PC-9 (cell line): Measurements from ENCODE around the gene MCCD1. TPM values are rescaled to one million over a fixed set of nuclear protein-coding genes. Genes with fewer than 3 reads are reported as not detected.
A peak's percentile ranks its signal among the peaks of the same experiment; 100 is the strongest.

Source experiments
- BruUV-seq: library from RNA; stranded (reverse); fragments of 400-500 nt; replicated peaks from 2 replicates; lab custom pipeline; 2021; lab: Mats Ljungman, UMichigan
- CTCF ChIA-PET: fragments of 300-600 bp; sonication (Branson Sonifier 250); formaldehyde crosslinking; loops from one replicate; lab custom pipeline; 2022; ENCODE audit warnings: antibody characterized with exemption; lab: Charles Lee
- POLR2A ChIA-PET: fragments of 300-600 bp; sonication (Branson Sonifier 250); formaldehyde crosslinking; loops from one replicate; lab custom pipeline; 2022; ENCODE audit warnings: antibody characterized with exemption; ENCODE audit not compliant: unreplicated experiment; lab: Charles Lee
- DNase-seq, 2 experiments: peaks; one replicate each; pipeline versions ENCODE4 v3.0.0 to v3.0.0-alpha.2; 2015 to 2022; ENCODE audit warnings: mixed read lengths in 1 of 2
- H2AFZ ChIP-seq: fragments of 200-600 bp; sonication (generic); 2 replicates; pipeline ENCODE4 v1.8.1; 2017; ENCODE audit warnings: antibody characterized with exemption
- H3F3A ChIP-seq: fragments of 200-600 bp; sonication (generic); 2 replicates; pipeline ENCODE4 v1.8.1; 2017; ENCODE audit warnings: antibody characterized with exemption, mild to moderate bottlenecking, low read depth; ENCODE audit not compliant: insufficient read depth
- H3K27ac ChIP-seq: fragments of 200-600 bp; sonication (generic); 2 replicates; pipeline ENCODE4 v1.6.1; 2016; ENCODE audit warnings: mixed run types
- H3K27me3 ChIP-seq: fragments of 200-600 bp; sonication (generic); 2 replicates; pipeline ENCODE4 v1.6.1; 2016; ENCODE audit warnings: low read depth, mixed run types; ENCODE audit not compliant: insufficient read depth
- H3K36me3 ChIP-seq: fragments of 200-600 bp; sonication (generic); 2 replicates; pipeline ENCODE4 v1.6.1; 2016; ENCODE audit warnings: low read depth, mixed run types
- H3K4me1 ChIP-seq: fragments of 200-600 bp; sonication (generic); replicated peaks from 2 replicates; pipeline ENCODE4 v1.6.1; 2016; ENCODE audit warnings: mixed run types; ENCODE audit not compliant: insufficient read depth
- H3K4me2 ChIP-seq: fragments of 200-600 bp; sonication (generic); 2 replicates; pipeline ENCODE4 v1.6.1; 2017; ENCODE audit warnings: mixed run types
- H3K4me3 ChIP-seq: fragments of 200-600 bp; sonication (generic); 2 replicates; pipeline ENCODE4 v1.6.1; 2016; ENCODE audit warnings: mixed run types
- H3K79me2 ChIP-seq: fragments of 200-600 bp; sonication (generic); 2 replicates; pipeline ENCODE4 v1.6.1; 2017; ENCODE audit warnings: low read depth, mixed run types
- H3K9me2 ChIP-seq: fragments of 200-600 bp; sonication (generic); 2 replicates; pipeline ENCODE4 v1.8.1; 2017; ENCODE audit warnings: mild to moderate bottlenecking; ENCODE audit not compliant: insufficient read depth
- H3K9me3 ChIP-seq: fragments of 200-600 bp; sonication (generic); 2 replicates; pipeline ENCODE4 v1.8.1; 2016; ENCODE audit warnings: low read depth; ENCODE audit not compliant: insufficient read depth
- H4K20me1 ChIP-seq: fragments of 200-600 bp; sonication (generic); 2 replicates; pipeline ENCODE4 v1.8.1; 2017; ENCODE audit not compliant: insufficient read depth
- EZH2 ChIP-seq: fragments of 200-600 bp; sonication (generic); IDR thresholded peaks from 2 replicates; pipeline ENCODE4 v1.8.0; 2017; ENCODE audit warnings: antibody characterized with exemption, low read depth
- intact Hi-C: fragments of 100-400 bp; cut with micrococcal nuclease; formaldehyde crosslinking; loops from one replicate; pipeline ENCODE4 v1.10.0; 2022; ENCODE audit not compliant: unreplicated experiment
- total RNA-seq: library from RNA; stranded (reverse); gene quantifications from 2 replicates; pipeline ENCODE4 v1.2.3, GENCODE V29; 2021
- TF ChIP-seq, protein P1 (sequence below): fragments of 200-600 bp; sonication (generic); conservative IDR thresholded peaks from 2 replicates; pipeline ENCODE4 v1.6.1; 2017; ENCODE audit warnings: mixed run types, antibody characterized with exemption, mild to moderate bottlenecking, moderate library complexity

The MCCD1 gene
- total RNA-seq, 1 experiment from 2014 or later: not detected

DNA sequence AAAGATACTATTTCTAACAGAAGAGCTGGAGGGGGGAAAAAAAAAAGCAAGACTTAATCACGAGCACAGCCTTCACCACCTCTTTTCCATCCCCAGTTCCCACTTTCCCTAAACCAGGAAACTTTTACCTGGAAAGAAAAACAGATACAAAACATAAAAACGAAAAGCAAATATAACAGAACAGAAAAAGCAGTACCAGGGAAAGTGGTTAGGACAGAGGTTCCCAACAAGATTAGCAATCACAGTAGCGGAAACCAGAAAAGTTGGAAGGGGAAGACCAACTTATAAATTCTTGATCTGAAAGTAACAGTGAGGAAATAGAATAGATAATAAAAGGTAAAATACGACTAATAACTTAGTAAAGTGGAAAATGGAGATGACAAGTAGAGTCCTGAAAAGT, 11.9 kb downstream of the MCCD1 start:
- Histone ChIP-seq H3K36me3 (peaks cover 41% of the 10 kb centered on the region), H2AFZ (no peak overlapping the region), H3K79me2 (peaks cover 70% of the 10 kb centered on the region), H4K20me1 (peaks cover 56% of the 10 kb centered on the region), H3K4me1 (peaks cover 29% of the 10 kb centered on the region), H3K4me2 (peak overlapping the region; percentile 76), H3K4me3 (peak overlapping the region; percentile 75), H3F3A (peaks cover 45% of the 10 kb centered on the region; the same call in 1 of the 2 replicates), H3K9me2 (no peaks in the 10 kb centered on the region), H3K27me3 (no peaks in the 10 kb centered on the region), H3K27ac (peak overlapping the region; percentile 95), H3K9me3 (no peaks in the 10 kb centered on the region)
- no peak for DNase-seq
- CTCF ChIA-PET: no interaction called here
- POLR2A ChIA-PET: interaction anchor here (0.6 to 0.7 kb wide), 4 partner anchors 9 to 139 kb away, joined by 4 to 5 read pairs (median 4); no protein-coding TSS in a partner anchor
- intact Hi-C loops: loop anchor here (1.0 to 10.0 kb wide), 4 partner anchors 42 to 654 kb away; partner anchors contain the start of genes CLIC1, GPSM3, HSPA1B and MICB
- BruUV-seq: no TSS peak
- no peak for TF ChIP-seq EZH2
- TF ChIP-seq, protein P1, sequence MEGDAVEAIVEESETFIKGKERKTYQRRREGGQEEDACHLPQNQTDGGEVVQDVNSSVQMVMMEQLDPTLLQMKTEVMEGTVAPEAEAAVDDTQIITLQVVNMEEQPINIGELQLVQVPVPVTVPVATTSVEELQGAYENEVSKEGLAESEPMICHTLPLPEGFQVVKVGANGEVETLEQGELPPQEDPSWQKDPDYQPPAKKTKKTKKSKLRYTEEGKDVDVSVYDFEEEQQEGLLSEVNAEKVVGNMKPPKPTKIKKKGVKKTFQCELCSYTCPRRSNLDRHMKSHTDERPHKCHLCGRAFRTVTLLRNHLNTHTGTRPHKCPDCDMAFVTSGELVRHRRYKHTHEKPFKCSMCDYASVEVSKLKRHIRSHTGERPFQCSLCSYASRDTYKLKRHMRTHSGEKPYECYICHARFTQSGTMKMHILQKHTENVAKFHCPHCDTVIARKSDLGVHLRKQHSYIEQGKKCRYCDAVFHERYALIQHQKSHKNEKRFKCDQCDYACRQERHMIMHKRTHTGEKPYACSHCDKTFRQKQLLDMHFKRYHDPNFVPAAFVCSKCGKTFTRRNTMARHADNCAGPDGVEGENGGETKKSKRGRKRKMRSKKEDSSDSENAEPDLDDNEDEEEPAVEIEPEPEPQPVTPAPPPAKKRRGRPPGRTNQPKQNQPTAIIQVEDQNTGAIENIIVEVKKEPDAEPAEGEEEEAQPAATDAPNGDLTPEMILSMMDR: no peak

DNA sequence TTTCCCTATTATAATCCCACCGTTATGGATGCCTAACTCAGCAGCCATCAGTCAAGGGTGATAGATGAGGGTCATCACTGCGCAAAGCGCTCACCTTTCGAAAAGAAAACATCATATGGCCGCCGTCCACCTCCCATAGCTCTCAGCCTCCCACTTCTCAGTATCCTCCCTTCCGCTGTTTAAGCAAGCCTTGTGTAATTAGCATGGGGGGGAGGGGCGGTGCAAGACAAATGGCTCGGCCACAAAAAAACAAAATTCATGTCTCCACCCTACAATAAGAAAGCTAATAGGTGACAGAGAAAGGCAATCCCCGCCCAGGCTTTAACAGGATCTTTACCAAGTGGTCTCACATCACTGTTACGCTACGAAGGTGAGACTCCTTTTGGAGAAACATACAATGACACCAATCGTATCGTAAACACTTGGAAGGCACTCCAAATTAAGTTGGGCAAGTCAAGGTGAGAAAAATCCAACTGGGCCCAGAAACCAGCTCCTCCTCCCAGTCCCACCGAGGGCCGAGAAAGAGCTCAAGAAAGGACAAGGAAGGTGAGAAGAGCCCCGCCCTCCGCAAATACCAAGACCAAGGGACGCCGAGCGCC, 12.4 kb downstream of the MCCD1 start:
- H3K36me3 ChIP-seq: peaks cover 35% of the 10 kb centered on the region
- no peaks in the 10 kb centered on the region for H3K9me3 ChIP-seq
- ChIA-PET POLR2A (interaction anchor here (0.6 to 1.5 kb wide), 13 partner anchors 31 to 1431 kb away, joined by 3 to 12 read pairs (median 4); partner anchors contain the start of genes LSM2 and MICB), CTCF (interaction anchor here (0.6 to 0.7 kb wide), 3 partner anchors 46 to 589 kb away, joined by 3 to 4 read pairs (median 3); partner anchors contain the start of gene SKIC2)
- peaks cover 65% of the 10 kb centered on the region for H3K79me2 ChIP-seq
- intact Hi-C loops: loop anchor here (1.0 to 10.0 kb wide), 4 partner anchors 43 to 654 kb away; partner anchors contain the start of genes CLIC1, GPSM3, HSPA1B and MICB
- peaks cover 40% of the 10 kb centered on the region; the same call in 1 of the 2 replicates for H3F3A ChIP-seq
- DNase-seq: peak in 1 of 2 experiments; percentile 43
- peaks cover 51% of the 10 kb centered on the region for H4K20me1 ChIP-seq
- H3K4me3 ChIP-seq: peak overlapping the region; percentile 75
- H3K27me3 ChIP-seq: no peaks in the 10 kb centered on the region
- no peak for TF ChIP-seq EZH2
- TF ChIP-seq, protein P1: no peak
- 0 out of 2 replicates have a peak overlapping the region, but pooled peaks have one; percentile 82 for H2AFZ ChIP-seq
- no peaks in the 10 kb centered on the region for H3K9me2 ChIP-seq
- peak overlapping the region; percentile 95 for H3K27ac ChIP-seq
- TSS peak; percentile 52 for BruUV-seq
- peaks cover 29% of the 10 kb centered on the region for H3K4me1 ChIP-seq
- H3K4me2 ChIP-seq: peak overlapping the region; percentile 76

DNA sequence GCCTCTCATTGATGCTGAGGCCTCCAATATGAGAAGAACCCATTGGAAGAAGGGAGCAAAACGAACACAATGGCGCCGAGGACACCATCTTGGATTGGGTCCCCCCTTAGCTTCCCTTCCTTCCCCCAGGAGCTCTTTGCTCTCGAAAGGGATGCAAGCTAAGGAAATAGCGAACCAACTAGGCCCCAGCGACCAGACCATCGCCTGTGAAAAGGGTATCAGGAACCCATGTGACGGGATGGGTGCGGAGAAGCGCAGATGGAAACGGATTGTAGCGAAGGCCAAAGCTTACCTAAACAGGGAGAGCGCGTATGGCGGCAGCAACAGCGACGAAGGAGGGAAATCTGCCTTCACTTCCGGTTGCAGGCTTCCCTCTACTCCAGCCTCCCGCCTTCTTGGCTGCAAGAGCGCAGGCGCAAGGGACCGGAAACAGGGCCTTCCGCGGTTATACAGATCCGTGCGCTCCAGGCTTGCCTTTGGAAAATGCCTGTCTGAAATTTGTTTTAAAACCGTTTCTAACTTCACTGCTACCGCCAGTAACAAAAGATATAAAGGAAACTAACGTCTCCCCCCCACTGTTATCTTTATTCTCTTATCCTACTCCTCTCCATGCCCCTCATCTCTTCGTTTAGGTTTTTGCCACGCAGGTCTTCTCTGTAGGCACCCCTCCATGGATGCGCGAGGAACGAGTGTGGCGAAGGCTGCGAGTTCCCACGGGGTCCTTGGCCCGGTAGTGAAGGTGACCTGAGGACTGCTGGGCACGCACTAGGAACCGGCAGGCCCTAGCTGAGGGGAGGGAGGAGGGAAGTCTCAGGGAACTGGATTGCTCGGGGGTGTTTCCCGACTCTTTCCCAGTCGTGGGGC, 13.1 kb downstream of the MCCD1 start, which contains the start of gene DDX39B:
Gene DDX39B, minus strand, starts transcription at position 346 of the 864 bp plus-strand sequence. CDS start 1,471 bp downstream, outside the sequence.
- no peaks in the 10 kb centered on the region for H3K9me2 ChIP-seq
- BruUV-seq: no TSS peak
- peak within 1 kb of the TSS; percentile 76 for H3K4me2 ChIP-seq
- peaks cover 29% of the 10 kb centered on the region for H3K4me1 ChIP-seq
- POLR2A ChIA-PET: interaction anchor here (0.6 to 1.5 kb wide), 11 partner anchors 29 to 1430 kb away, joined by 3 to 12 read pairs (median 5); partner anchors contain the start of genes LSM2 and MICB
- H3F3A ChIP-seq: peaks cover 35% of the 10 kb centered on the region; the same call in 1 of the 2 replicates
- H3K36me3 ChIP-seq: peaks cover 29% of the 10 kb centered on the region
- peak; percentile 89 to 90 for DNase-seq
- peaks cover 57% of the 10 kb centered on the region for H3K79me2 ChIP-seq
- CTCF ChIA-PET: interaction anchor here (0.6 to 1.2 kb wide), 5 partner anchors 46 to 588 kb away, joined by 3 to 4 read pairs (median 3); partner anchors contain the start of gene SKIC2
- no peaks in the 10 kb centered on the region for H3K27me3 ChIP-seq
- intact Hi-C loops: loop anchor here (1.0 to 10.0 kb wide), 5 partner anchors 44 to 653 kb away; partner anchors contain the start of genes CLIC1, GPSM3, HSPA1B and MICB
- H3K9me3 ChIP-seq: no peaks in the 10 kb centered on the region
- TF ChIP-seq, protein P1: no peak
- peak within 1 kb of the TSS; percentile 75 for H3K4me3 ChIP-seq
- peak within 1 kb of the TSS; percentile 82 for H2AFZ ChIP-seq
- H4K20me1 ChIP-seq: peaks cover 43% of the 10 kb centered on the region
- peak within 1 kb of the TSS; percentile 95 for H3K27ac ChIP-seq
